WI38 (cell line): ENCODE results near the gene CELSR3.

Experiments
- H3K4me3 ChIP-seq: 2 replicates; pipeline ENCODE4 v1.5.1; 2011; ENCODE audit warnings: low read depth, mild to moderate bottlenecking, control low read depth, low read length
- TF ChIP-seq, protein P1 (sequence below): IDR thresholded peaks from 2 replicates; pipeline ENCODE4 v1.5.1; 2012; ENCODE audit warnings: low read depth, mild to moderate bottlenecking, control low read depth, low read length

Gene CELSR3

DNA sequence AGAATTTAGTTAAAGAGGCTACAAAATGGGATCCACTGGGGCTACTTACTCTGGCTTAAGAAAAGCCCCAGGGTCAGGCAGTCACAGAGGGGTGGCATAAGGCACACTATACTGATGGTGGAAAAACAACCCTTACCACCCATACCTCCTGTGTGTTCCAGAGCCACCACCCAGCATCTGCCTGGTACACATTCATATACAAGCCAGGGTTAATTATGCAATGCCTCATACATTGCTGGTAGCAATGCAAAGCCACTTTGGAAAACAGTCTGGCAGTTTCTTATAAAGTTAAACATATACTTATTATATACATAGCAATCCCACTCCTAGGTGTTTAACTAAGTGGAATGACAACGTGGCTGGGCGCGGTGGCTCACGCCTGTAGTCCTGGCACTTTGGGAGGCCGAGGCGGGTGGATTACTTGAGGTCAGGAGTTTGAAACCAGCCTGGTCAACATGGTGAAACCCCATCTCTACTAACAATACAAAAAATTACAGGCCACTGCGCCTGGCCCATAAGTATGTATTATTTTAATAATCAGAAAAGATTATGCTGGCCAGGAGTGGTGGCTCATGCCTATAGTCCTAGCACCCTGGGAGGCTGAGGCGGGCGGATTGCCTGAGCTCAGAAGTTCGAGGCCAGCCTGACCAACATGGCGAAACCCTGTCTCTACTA lies 38.2 kb upstream of the CELSR3 start:
- TF ChIP-seq, protein P1, sequence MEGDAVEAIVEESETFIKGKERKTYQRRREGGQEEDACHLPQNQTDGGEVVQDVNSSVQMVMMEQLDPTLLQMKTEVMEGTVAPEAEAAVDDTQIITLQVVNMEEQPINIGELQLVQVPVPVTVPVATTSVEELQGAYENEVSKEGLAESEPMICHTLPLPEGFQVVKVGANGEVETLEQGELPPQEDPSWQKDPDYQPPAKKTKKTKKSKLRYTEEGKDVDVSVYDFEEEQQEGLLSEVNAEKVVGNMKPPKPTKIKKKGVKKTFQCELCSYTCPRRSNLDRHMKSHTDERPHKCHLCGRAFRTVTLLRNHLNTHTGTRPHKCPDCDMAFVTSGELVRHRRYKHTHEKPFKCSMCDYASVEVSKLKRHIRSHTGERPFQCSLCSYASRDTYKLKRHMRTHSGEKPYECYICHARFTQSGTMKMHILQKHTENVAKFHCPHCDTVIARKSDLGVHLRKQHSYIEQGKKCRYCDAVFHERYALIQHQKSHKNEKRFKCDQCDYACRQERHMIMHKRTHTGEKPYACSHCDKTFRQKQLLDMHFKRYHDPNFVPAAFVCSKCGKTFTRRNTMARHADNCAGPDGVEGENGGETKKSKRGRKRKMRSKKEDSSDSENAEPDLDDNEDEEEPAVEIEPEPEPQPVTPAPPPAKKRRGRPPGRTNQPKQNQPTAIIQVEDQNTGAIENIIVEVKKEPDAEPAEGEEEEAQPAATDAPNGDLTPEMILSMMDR: no peak
- no peak overlapping the region for H3K4me3 ChIP-seq

DNA sequence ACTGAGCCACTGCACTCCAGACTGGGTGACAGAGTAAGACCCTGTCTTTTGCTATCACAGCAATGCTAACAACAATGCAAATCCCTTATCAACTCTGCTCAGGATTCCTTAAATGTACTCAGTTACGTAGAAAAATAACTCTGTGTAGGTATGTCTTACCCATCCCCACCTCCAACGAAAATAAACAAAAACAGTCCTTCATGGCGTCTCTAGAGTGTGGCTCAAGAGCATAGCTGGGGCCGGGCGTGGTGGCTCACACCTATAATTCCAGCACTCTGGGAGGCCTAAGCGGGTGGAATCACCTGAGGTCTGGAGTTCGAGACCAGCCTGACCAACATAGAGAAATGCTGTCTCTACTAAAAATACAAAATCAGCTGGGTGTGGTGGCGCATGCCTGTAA lies 36.2 kb upstream of the CELSR3 start:
- TF ChIP-seq, protein P1: no peak
- H3K4me3 ChIP-seq: no peak overlapping the region

DNA sequence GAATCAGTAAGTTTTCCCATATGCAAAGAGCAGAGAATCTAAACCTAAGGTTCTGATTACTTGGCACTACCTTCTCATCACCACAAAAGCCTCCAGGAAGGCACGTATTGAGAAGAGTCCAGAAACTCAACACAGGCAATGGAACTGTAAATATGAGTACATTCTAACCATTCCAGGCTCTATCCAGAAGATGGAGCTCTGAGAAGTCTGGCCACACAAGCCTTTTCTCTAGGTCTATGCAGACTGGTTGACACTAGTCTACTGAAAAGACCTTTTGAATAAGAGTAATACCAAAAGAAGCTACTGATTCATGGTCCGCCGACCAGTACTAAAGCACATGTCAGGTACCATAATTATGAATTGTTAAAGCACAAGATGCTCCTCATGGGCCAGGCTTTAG lies 35.3 kb upstream of the CELSR3 start:
- TF ChIP-seq, protein P1: no peak
- H3K4me3 ChIP-seq: no peak overlapping the region

DNA sequence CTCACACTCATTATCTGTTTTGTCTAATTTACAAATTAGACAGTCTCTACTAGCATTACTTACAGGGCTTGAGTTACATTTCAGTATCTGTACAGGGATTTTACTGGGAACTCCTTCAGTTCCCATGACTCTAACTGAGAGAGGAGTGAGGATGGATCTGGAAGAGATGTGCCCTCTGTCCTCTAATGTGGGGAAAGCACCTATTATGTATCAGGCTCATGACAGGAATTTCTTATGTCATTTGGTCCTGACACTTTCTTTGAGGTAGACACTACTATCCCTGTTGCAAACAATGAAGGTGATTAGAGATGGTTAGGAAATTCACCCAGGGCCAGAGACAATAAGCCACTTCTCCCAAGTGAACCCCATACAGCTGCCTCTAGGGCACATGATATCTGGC lies 33.9 kb upstream of the CELSR3 start:
- TF ChIP-seq, protein P1: no peak
- no peak overlapping the region for H3K4me3 ChIP-seq

DNA sequence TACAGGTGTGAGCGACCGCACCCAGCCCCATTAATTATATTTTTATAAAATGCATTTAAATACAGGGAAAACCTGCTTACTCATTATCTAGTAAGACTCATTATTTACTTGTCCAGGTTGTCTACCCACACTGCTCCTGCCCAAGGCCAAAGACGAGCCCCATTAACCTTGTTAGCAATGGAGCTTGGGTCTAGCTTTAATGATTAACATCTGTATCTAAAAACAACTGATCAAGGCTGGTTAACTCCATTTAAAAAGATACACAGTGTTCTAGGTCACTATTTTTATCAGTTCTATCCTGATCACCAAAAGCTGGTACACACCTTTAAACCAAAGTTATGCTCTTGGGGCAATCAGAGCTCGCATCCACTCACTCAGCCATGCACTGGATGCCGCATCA lies 33.5 kb upstream of the CELSR3 start:
- TF ChIP-seq, protein P1: no peak
- H3K4me3 ChIP-seq: no peak overlapping the region

DNA sequence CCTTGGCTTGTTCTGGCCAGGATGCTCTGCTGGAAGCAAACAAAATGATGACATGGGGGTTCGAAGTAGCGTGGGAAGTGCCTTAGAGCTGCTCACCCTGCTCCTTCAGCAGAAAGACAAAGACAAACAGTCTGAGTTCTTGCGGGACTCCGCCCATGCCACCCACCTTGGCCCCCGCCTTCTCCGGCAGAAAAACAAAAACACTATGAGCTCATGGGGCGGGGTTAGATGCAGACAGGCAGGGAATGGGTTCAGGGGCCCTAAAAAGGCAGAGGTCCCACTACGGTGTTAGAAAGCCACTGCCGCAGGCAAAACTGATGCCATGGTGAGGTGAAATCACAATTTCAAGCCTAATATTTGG lies 32.7 kb upstream of the CELSR3 start:
- TF ChIP-seq, protein P1: no peak

DNA sequence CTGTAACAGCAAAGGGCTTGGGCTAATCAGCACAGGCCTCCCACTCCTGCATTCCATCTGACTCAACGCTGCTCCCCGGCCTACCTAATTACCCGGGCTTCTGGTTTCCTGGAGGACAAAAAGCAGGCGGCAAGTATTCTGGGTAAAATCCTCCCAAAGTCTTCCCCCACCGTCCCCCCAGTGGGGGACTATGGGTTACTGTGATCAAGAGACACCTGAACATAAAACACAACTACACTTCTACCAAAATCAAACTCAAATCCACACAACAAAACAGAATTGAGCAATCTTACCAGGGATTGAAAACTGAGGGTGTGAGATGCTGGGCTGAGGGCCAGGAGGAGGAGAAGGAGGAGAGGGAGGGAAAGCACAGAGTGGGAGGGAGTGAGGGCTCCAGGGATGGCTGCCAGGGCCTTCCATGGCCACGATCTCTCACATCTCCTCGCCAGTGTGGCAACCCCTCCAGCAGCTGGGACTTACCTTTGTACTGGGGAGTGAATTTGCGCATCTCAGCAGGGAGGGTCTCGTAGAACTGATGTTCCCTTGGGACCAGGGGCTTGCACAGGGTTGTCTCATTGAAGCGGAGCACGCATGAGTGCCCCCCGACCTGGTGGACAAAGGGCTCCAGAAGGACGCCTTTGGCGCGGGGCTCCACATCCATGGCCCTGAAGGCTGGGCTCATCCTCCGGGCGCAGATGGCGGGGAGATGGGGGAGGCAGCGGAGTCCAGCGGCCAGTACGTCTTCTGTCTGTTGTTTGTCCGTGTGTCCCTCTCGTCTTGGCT lies 32.1 kb upstream of the CELSR3 start:
- peak overlapping the region; percentile 19; the same call in 1 of the 2 replicates for H3K4me3 ChIP-seq
- TF ChIP-seq, protein P1: no peak

More for the DNA sequence above, 32.7 kb upstream of the CELSR3 start:
- H3K4me3 ChIP-seq: no peak overlapping the region
